IMR-90 (cell line): Measurements from ENCODE around the gene PLB1. TPM values are rescaled to one million over a fixed set of nuclear protein-coding genes. Genes with fewer than 3 reads are reported as not detected.

ENCODE experiments used
- ATAC-seq: fragments of 200-7000 bp; cut with Tn5 transposase; 2 replicates; pipeline ENCODE4 v1.9.1; 2020; ENCODE audit warnings: low read depth, mild to moderate bottlenecking, moderate library complexity
- BruUV-seq: library from RNA; stranded (reverse); fragments of 400-500 nt; replicated peaks from 2 replicates; lab custom pipeline; 2021; lab: Mats Ljungman, UMichigan
- CTCF ChIA-PET: fragments of 300-600 bp; formaldehyde crosslinking; extraction: SDS; loops from one replicate; lab custom pipeline; 2021; ENCODE audit warnings: antibody characterized with exemption; lab: Yijun Ruan, JAX
- POLR2A ChIA-PET: fragments of 300-600 bp; sonication (Branson Sonifier 250); formaldehyde crosslinking; loops from one replicate; lab custom pipeline; 2022; ENCODE audit warnings: antibody characterized with exemption; ENCODE audit not compliant: unreplicated experiment; lab: Charles Lee
- DNase-seq: peaks from one replicate; pipeline ENCODE4 v3.0.0; 2013
- H2AFZ ChIP-seq: replicated peaks from 2 replicates; pipeline ENCODE3; 2013; ENCODE audit warnings: low read length, mild to moderate bottlenecking; ENCODE audit not compliant: poor library complexity
- H2AK5ac ChIP-seq: 2 replicates; pipeline ENCODE4 v1.6.1; 2013; ENCODE audit warnings: low read depth, low read length, inconsistent platforms
- H2AK9ac ChIP-seq: replicated peaks from 2 replicates; pipeline ENCODE3; 2013; ENCODE audit warnings: mild to moderate bottlenecking, low read depth, low read length, moderate library complexity; ENCODE audit not compliant: poor library complexity
- H2BK120ac ChIP-seq: 2 replicates; pipeline ENCODE4 v1.6.1; 2013; ENCODE audit warnings: low read depth, low read length, inconsistent platforms
- H2BK15ac ChIP-seq: 3 replicates; pipeline ENCODE4 v1.6.1; 2013; ENCODE audit warnings: low read depth, low read length, inconsistent platforms
- H2BK20ac ChIP-seq: 2 replicates; pipeline ENCODE4 v1.6.1; 2013; ENCODE audit warnings: low read depth, mild to moderate bottlenecking, inconsistent platforms, low read length, moderate library complexity
- H2BK5ac ChIP-seq: 2 replicates; pipeline ENCODE4 v1.6.1; 2013; ENCODE audit warnings: mild to moderate bottlenecking, low read depth, low read length, inconsistent platforms; ENCODE audit not compliant: poor library complexity, severe bottlenecking
- H3K14ac ChIP-seq: replicated peaks from 2 replicates; pipeline ENCODE4 v1.6.1; 2013; ENCODE audit warnings: low read depth, low read length, inconsistent platforms
- H3K18ac ChIP-seq: 2 replicates; pipeline ENCODE4 v1.6.1; 2013; ENCODE audit warnings: low read depth, low read length, control low read depth
- H3K23ac ChIP-seq: 2 replicates; pipeline ENCODE4 v1.6.1; 2013; ENCODE audit warnings: low read depth, low read length, inconsistent platforms
- H3K27ac ChIP-seq: 2 replicates; pipeline ENCODE4 v1.5.1; 2013; ENCODE audit warnings: mild to moderate bottlenecking, control low read depth, low read length; ENCODE audit not compliant: insufficient read depth
- H3K27me3 ChIP-seq: 2 replicates; pipeline ENCODE4 v1.6.1; 2013; ENCODE audit warnings: low read length; ENCODE audit not compliant: control insufficient read depth, insufficient read depth
- H3K36me3 ChIP-seq: 2 replicates; pipeline ENCODE4 v1.6.1; 2013; ENCODE audit warnings: low read length, mixed read lengths; ENCODE audit not compliant: control insufficient read depth, insufficient read depth
- H3K4ac ChIP-seq: 2 replicates; pipeline ENCODE4 v1.6.1; 2013; ENCODE audit warnings: low read depth, low read length, inconsistent platforms
- H3K4me1 ChIP-seq: 2 replicates; pipeline ENCODE4 v1.6.1; 2013; ENCODE audit warnings: low read length, mixed read lengths; ENCODE audit not compliant: control insufficient read depth, insufficient read depth
- H3K4me2 ChIP-seq: 2 replicates; pipeline ENCODE4 v1.6.1; 2013; ENCODE audit warnings: low read depth, mild to moderate bottlenecking, control low read depth, low read length, moderate library complexity
- H3K4me3 ChIP-seq: 2 replicates; pipeline ENCODE4 v1.5.1; 2013; ENCODE audit warnings: low read depth, mild to moderate bottlenecking, control low read depth, low read length, moderate library complexity; ENCODE audit not compliant: insufficient read depth
- H3K56ac ChIP-seq: 2 replicates; pipeline ENCODE4 v1.6.1; 2013; ENCODE audit warnings: low read length, inconsistent platforms; ENCODE audit not compliant: insufficient read depth; ENCODE audit errors: extremely low read depth
- H3K79me1 ChIP-seq, 2 experiments: 2 replicates each; pipeline ENCODE4 v1.6.1; 2013; ENCODE audit warnings: low read length in 2 of 2, inconsistent platforms in 1 of 2, low read depth in 1 of 2
- H3K9ac ChIP-seq: 2 replicates; pipeline ENCODE4 v1.6.1; 2013; ENCODE audit warnings: low read depth, low read length, control low read depth
- H3K9me1 ChIP-seq: 2 replicates; pipeline ENCODE4 v1.6.1; 2013; ENCODE audit warnings: low read length, inconsistent platforms; ENCODE audit not compliant: insufficient read depth
- H3K9me3 ChIP-seq: 2 replicates; pipeline ENCODE4 v1.6.1; 2013; ENCODE audit warnings: low read length; ENCODE audit not compliant: control insufficient read depth, insufficient read depth
- H4K20me1 ChIP-seq: 2 replicates; pipeline ENCODE4 v1.6.1; 2013; ENCODE audit warnings: low read length, inconsistent platforms; ENCODE audit not compliant: insufficient read depth
- H4K5ac ChIP-seq: 2 replicates; pipeline ENCODE4 v1.6.1; 2013; ENCODE audit warnings: mild to moderate bottlenecking, low read depth, low read length, control low read depth
- H4K8ac ChIP-seq, 2 experiments: 2 replicates each; pipeline ENCODE4 v1.6.1; 2013; ENCODE audit warnings: low read depth in 2 of 2, low read length in 2 of 2, control low read depth in 1 of 2, inconsistent platforms in 1 of 2
- H4K91ac ChIP-seq: 2 replicates; pipeline ENCODE4 v1.6.1; 2013; ENCODE audit warnings: low read depth, low read length, inconsistent platforms; ENCODE audit not compliant: insufficient read depth
- CEBPB ChIP-seq: IDR thresholded peaks from 2 replicates; pipeline ENCODE4 v1.6.1; 2012; ENCODE audit warnings: low read depth, low read length, improper control_type of control experiment
- MXI1 ChIP-seq: IDR thresholded peaks from 2 replicates; pipeline ENCODE4 v1.6.1; 2012; ENCODE audit warnings: low read depth, mild to moderate bottlenecking, low read length, moderate library complexity, borderline replicate concordance
- WGBS, 2 experiments: methylation state at CpG; one replicate each; pipeline versions ENCODE4 v1.1.5 to v1.1.7; 2013; ENCODE audit warnings: missing lambda C conversion rate in 2 of 2; ENCODE audit not compliant: insufficient read length in 1 of 2; ENCODE audit errors: extremely low coverage in 2 of 2; 5-methylcytosine and 5-hydroxymethylcytosine counted together
- dilution Hi-C: fragments of 300-500 bp; cut with HindIII; formaldehyde crosslinking; loops from one replicate; pipeline ENCODE4 v1.14.3; 2018; ENCODE audit warnings: low sequenced_read_pairs; ENCODE audit not compliant: unreplicated experiment
- in situ Hi-C: fragments of 300-500 bp; cut with MboI; formaldehyde crosslinking; loops from 3 replicates; pipeline ENCODE4 v1.14.3; 2019; ENCODE audit warnings: low sequenced_read_pairs, inconsistent platforms, mixed read lengths
- intact Hi-C: fragments of 100-400 bp; cut with micrococcal nuclease; formaldehyde crosslinking; loops from 2 replicates; pipeline ENCODE4 v1.10.0; 2022
- polyA plus RNA-seq, 3 experiments: library from polyadenylated mRNA; depleted of rRNA; stranded (reverse); fragments of >200 nt; gene quantifications; 2 replicates each; pipeline ENCODE4 v1.2.3, GENCODE V29; 2012; ENCODE audit warnings: low replicate concordance in 1 of 3
- total RNA-seq: library from RNA; depleted of rRNA; stranded (reverse); fragments of >200 nt; gene quantifications from 2 replicates; pipeline ENCODE4 v1.2.3, GENCODE V29; 2012

The PLB1 gene
- total and polyA plus RNA-seq, 2 of the 4 experiments (the other 2 are of a cell fraction), result 0.74 to 0.90 TPM

DNA sequence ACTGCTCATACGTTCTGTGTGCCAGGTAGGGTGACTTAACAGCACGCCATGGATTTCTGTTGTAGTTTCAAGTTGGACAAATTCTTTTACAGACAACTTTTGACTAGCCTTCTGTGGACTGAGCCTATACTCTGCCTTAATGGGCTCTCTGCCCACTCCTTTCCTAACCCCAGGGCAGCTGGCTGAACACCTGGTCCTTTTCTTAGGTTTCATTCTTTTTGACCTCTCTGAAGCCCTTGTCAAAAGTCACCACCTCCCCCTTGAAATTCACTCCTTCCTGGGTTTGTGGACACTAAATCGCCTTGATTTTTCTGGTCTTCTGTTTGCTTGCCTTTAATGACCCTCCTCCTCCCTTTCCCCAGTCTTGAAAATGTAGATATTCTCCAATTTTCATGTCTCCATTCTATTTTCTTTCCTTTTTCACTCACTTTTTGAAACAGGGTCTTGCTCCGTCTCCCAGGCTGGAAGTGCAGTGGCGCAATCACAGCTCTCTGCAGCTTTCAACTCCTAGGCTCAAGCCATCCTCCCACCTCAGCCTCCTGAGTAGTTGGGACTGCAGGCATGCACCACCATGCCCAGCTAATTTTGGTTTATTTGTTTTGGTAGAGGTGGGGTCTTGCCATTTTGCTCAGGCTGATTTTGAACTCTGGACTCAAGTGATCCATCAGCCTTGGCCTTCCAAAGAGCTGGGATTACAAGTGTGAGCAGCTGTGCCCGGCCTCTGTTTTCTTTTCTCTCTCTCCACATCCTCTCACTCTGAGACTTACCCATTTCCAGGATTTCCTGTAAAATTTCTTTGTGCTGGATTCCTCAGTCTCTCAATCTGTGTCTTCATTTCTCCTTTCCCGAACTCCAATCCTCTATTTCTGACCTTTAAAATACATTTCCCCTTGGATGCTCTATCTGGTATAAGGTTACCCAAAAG lies 112.9 kb downstream of the PLB1 start:
- BruUV-seq, result no TSS peak
- peaks cover 7% of the 10 kb centered on the region for H3K4me1 ChIP-seq
- H3K9me3 ChIP-seq, result no peaks in the 10 kb centered on the region
- peaks cover 0 to 5% of the 10 kb centered on the region in 2 experiments; a peak in 1 of 4 replicates for H3K79me1 ChIP-seq
- 0 out of 2 replicates have a peak overlapping the region, but pooled peaks have one; percentile 4 for H2AK5ac ChIP-seq
- no peak overlapping the region for H2AK9ac ChIP-seq
- ChIA-PET POLR2A (no interaction called here), CTCF (no interaction called here)
- no peaks in the 10 kb centered on the region for H3K27me3 ChIP-seq
- no peak overlapping the region for H2BK15ac ChIP-seq
- H3K9me1 ChIP-seq, result peaks cover 14% of the 10 kb centered on the region
- H3K4me2 ChIP-seq, result no peak overlapping the region
- no peaks in the 10 kb centered on the region; the same call in 1 of the 2 replicates for H4K20me1 ChIP-seq
- H3K4me3 ChIP-seq, result no peak overlapping the region
- 73 to 100% methylated on average over 1 to 2 of the region's 7 CpGs for WGBS, 2 experiments
- H3K4ac ChIP-seq, result no peak overlapping the region
- H3K9ac ChIP-seq, result no peak overlapping the region
- dilution Hi-C loops, result no loop called here
- in situ Hi-C loops, result no loop called here
- H2AFZ ChIP-seq, result peak overlapping the region; percentile 25
- no peak for TF ChIP-seq MXI1
- TF ChIP-seq CEBPB, result peak; percentile 54
- H3K14ac ChIP-seq, result no peak overlapping the region; the same call in 1 of the 2 replicates
- H3K18ac ChIP-seq, result no peak overlapping the region
- no peak overlapping the region for H2BK5ac ChIP-seq
- no peak overlapping the region for H3K56ac ChIP-seq
- ATAC-seq (no peak), DNase-seq (no peak)
- no peak overlapping the region; the same call in 1 of the 2 replicates for H2BK20ac ChIP-seq
- no peak overlapping the region for H4K8ac ChIP-seq
- no peak overlapping the region for H4K91ac ChIP-seq
- H3K23ac ChIP-seq, result no peak overlapping the region
- intact Hi-C loops, result no loop called here
- no peaks in the 10 kb centered on the region for H3K36me3 ChIP-seq
- H2BK120ac ChIP-seq, result no peak overlapping the region
- no peak overlapping the region for H4K5ac ChIP-seq
- no peak overlapping the region for H3K27ac ChIP-seq
